Measurements from ENCODE around the gene RFT1.

Gene RFT1

DNA sequence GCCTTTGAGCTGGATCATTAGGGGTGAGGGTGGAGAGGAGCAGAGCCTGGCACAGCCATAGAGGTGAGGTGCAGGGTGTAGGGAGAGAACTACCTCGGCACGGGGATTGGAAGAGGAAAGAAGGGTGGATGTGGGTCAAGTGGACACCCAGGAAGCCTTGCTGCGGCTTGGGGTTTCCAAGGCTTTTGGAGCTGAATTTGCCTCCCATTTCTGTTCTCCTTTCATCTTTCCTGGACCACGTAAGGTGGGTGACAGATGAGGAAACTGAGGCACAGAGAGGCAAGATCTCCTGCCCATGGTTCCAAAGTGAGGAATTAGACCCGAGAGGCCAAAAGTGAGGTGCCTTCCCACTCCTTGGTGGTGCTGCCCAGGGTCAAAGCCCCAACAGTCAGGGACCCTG is 48.9 kb downstream of the RFT1 start:
- DNase-seq (ENCODE audit: low read depth in 1 of 2, low spot score in 1 of 2) = no peak
- no peak for TF ChIP-seq JUND (IDR thresholded peaks at IDR 0.05; ENCODE audit: low read depth)
- in situ Hi-C loops (cut with HindIII; ENCODE audit: low pct_unique_long_range_greater_than_20kb, low sequenced_read_pairs) = no loop called here

GRCh38 chr3:53080612-53081205 is 49.5 kb downstream of the RFT1 start:
- in situ Hi-C loops (cut with HindIII; ENCODE audit: low pct_unique_long_range_greater_than_20kb, low sequenced_read_pairs) = no loop called here
- no peak for DNase-seq (ENCODE audit: low read depth in 1 of 2, low spot score in 1 of 2)
- TF ChIP-seq JUND (IDR thresholded peaks at IDR 0.05; ENCODE audit: low read depth) = no peak

DNA sequence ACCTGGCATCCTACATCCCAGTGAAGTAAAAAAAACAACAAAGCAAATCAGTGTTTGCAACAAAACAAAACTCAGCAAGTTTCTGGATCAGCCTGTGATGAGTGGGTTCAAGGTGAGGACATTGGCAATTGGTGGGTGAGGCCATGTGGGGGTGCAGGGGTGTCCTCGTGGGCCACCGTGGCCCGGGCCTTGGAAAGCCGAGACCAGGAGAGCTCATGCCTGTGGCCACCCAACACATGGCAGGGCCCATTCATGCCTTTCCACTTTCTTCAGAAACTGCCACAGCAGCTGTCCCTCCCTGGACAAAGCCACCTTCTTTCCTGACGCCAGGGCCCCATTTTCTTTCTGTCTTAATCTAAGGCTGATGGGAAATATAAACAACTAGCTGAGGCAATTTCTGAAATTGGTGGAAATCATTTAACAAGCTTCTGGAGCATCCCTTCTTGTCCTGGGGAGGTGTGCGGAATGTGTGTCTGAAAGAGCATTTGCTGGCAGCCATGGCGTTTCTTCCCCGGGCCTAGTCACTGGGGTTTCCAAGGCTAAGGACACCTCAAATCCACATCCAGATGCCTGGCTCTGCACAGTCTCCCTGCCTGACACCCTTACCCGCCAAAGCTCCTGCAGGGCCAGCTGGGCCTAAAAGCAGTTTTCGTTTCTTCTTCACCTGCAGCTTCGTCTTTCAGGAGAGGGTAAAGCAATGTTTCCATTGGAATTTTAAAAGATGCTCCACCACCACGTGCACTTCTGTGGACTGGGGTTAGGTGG is 50.3 kb downstream of the RFT1 start:
- no peak for DNase-seq (ENCODE audit: low read depth in 1 of 2, low spot score in 1 of 2)
- TF ChIP-seq JUND (IDR thresholded peaks at IDR 0.05; ENCODE audit: low read depth) = no peak
- in situ Hi-C loops (cut with HindIII; ENCODE audit: low pct_unique_long_range_greater_than_20kb, low sequenced_read_pairs) = no loop called here

- DNase-seq (ENCODE audit: low read depth in 1 of 2, low spot score in 1 of 2) = no peak
- no peak for TF ChIP-seq JUND (IDR thresholded peaks at IDR 0.05; ENCODE audit: low read depth)
- in situ Hi-C loops (cut with HindIII; ENCODE audit: low pct_unique_long_range_greater_than_20kb, low sequenced_read_pairs) = no loop called here
These were observed 51.1 kb downstream of the RFT1 start for GRCh38 chr3:53079147-53079546.

DNA sequence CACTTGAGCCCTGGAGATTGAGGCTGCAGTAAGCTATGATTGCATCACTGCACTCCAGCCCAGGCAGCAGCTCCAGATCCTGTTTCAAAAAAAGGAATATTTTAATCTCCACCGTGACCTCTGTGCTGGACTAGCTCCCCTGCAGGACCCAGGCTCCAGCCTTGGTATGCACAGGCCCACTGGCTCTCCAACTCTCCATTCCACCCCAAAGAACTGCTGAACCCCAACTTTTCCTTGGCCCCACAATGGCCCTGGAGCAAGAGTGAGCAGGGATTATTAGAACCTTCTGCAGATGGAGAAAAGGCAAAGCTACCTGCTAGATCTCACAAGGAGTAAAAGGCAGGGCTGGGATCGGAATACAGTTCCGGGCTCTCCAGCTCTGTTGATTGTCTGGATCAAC is 51.6 kb downstream of the RFT1 start:
- in situ Hi-C loops (cut with HindIII; ENCODE audit: low pct_unique_long_range_greater_than_20kb, low sequenced_read_pairs) = no loop called here
- no peak for DNase-seq (ENCODE audit: low read depth in 1 of 2, low spot score in 1 of 2)
- no peak for TF ChIP-seq JUND (IDR thresholded peaks at IDR 0.05; ENCODE audit: low read depth)

DNA sequence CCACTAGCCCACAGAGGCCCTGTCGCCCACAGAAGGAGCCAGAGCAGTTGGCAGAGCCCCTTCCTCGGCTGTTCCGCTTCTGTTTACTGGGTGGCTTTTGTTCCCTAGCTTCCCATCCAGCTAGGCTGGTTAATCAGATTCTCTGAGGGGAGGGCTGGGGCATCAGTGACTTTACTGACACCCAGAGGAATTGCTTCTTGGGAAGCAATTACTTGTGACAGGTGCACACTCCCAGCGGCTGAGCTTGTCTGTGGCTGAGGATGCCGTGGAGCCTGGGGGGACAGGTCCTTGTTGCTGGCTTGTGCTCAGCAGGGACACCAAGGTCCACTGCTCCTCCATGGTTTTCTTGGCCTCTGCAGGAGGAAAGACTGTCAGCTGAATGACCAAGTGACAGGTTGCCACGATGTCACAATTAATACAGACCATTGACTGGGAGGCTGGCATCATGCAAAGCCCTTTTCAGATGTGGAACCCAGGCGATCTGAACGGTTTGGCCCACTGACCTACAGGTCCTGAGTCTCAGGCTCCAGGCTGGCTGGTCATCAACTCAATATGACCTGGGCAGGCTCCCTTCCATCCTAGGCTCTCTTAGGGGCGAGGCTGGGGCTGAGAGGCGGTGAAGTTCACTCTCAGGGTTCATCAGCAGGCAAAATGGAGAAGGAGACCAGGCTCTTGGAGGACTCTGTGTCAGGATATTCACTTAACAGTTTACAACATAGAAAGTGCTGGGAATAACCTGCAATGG is 52.6 kb downstream of the RFT1 start:
- in situ Hi-C loops (cut with HindIII; ENCODE audit: low pct_unique_long_range_greater_than_20kb, low sequenced_read_pairs) = no loop called here

GRCh38 chr3:53075743-53076140 is 54.5 kb downstream of the RFT1 start:
- no peak for DNase-seq (ENCODE audit: low read depth in 1 of 2, low spot score in 1 of 2)
- in situ Hi-C loops (cut with HindIII; ENCODE audit: low pct_unique_long_range_greater_than_20kb, low sequenced_read_pairs) = no loop called here

More for the DNA sequence above, 52.6 kb downstream of the RFT1 start:
- DNase-seq (ENCODE audit: low read depth in 1 of 2, low spot score in 1 of 2) = no peak
- no peak for TF ChIP-seq JUND (IDR thresholded peaks at IDR 0.05; ENCODE audit: low read depth)

GRCh38 chr3:53074761-53075742 is 55.2 kb downstream of the RFT1 start:
- DNase-seq (ENCODE audit: low read depth in 1 of 2, low spot score in 1 of 2) = no peak
- no peak for TF ChIP-seq JUND (IDR thresholded peaks at IDR 0.05; ENCODE audit: low read depth)
- in situ Hi-C loops (cut with HindIII; ENCODE audit: low pct_unique_long_range_greater_than_20kb, low sequenced_read_pairs) = no loop called here

More at GRCh38 chr3:53075743-53076140, 54.5 kb downstream of the RFT1 start:
- TF ChIP-seq JUND (IDR thresholded peaks at IDR 0.05; ENCODE audit: low read depth) = no peak

- in situ Hi-C loops (cut with HindIII; ENCODE audit: low pct_unique_long_range_greater_than_20kb, low sequenced_read_pairs) = no loop called here
- no peak for TF ChIP-seq JUND (IDR thresholded peaks at IDR 0.05; ENCODE audit: low read depth)
- no peak for DNase-seq (ENCODE audit: low read depth in 1 of 2, low spot score in 1 of 2)
These were observed 55.9 kb downstream of the RFT1 start for GRCh38 chr3:53074366-53074696.

- in situ Hi-C loops (cut with HindIII; ENCODE audit: low pct_unique_long_range_greater_than_20kb, low sequenced_read_pairs) = no loop called here
- no peak for TF ChIP-seq JUND (IDR thresholded peaks at IDR 0.05; ENCODE audit: low read depth)
These were observed 56.5 kb downstream of the RFT1 start for GRCh38 chr3:53073553-53074365.

More at GRCh38 chr3:53073553-53074365, 56.5 kb downstream of the RFT1 start:
- no peak for DNase-seq (ENCODE audit: low read depth in 1 of 2, low spot score in 1 of 2)
